ENCODE results near the gene CLDN14. TPM values are rescaled to one million over a fixed set of nuclear protein-coding genes. Genes with fewer than 3 reads are reported as not detected.

Gene CLDN14
- total RNA-seq, result not detected
- not detected for polyA plus RNA-seq

- DNase-seq, result no peak
- POLR2A ChIA-PET (ENCODE audit: partially characterized antibody), result no interaction called here
- Histone ChIP-seq H3K27me3 (ENCODE audit: insufficient read depth, low read length) (peaks cover 4% of the 10 kb centered on the region), H3K9me3 (ENCODE audit: control insufficient read depth in 1 of 2, low read length in 2 of 2) (no peaks in the 10 kb centered on the region), H3K4me3 (ENCODE audit: low read length in 2 of 2) (no peak within 1 kb of the TSS), H3K36me3 (ENCODE audit: insufficient read depth, low read length) (no peaks in the 10 kb centered on the region), H3K4me1 (ENCODE audit: insufficient read depth, low read length) (no peaks in the 10 kb centered on the region), H3K27ac (ENCODE audit: low read depth, low read length) (no peak within 1 kb of the TSS)
- Mint-ChIP-seq H3K4me1 (no peaks in the 10 kb centered on the region), H3K36me3 (no peaks in the 10 kb centered on the region), H3K27me3 (peaks cover 0 to 8% of the 10 kb centered on the region in 2 donors), H3K27ac (peak within 1 kb of the TSS in 1 of 7 donors; percentile 81), H3K4me3 (no peak within 1 kb of the TSS), H3K9me3 (no peaks in the 10 kb centered on the region)
- intact Hi-C loops (cut with micrococcal nuclease), result no loop called here
- CTCF ChIA-PET (ENCODE audit: partially characterized antibody), result no interaction called here
Measured at GRCh38 chr21:36479415-36480402, at the start of gene CLDN14. Gene CLDN14 (minus strand): TSS chr21:36480122. CDS start chr21:36461695, 18,427 bp downstream.

- intact Hi-C loops (cut with micrococcal nuclease), result no loop called here
- H3K9me3 ChIP-seq (ENCODE audit: control insufficient read depth in 1 of 2, low read length in 2 of 2), result no peaks in the 10 kb centered on the region
- DNase-seq, result no peak
- H3K9me3 Mint-ChIP-seq, result no peaks in the 10 kb centered on the region
- H3K27me3 Mint-ChIP-seq, result peaks cover 7 to 12% of the 10 kb centered on the region in 2 donors
- H3K4me1 Mint-ChIP-seq, result no peaks in the 10 kb centered on the region
- H3K27me3 ChIP-seq (ENCODE audit: insufficient read depth, low read length), result peaks cover 4% of the 10 kb centered on the region
- no peak overlapping the region for H3K27ac ChIP-seq (ENCODE audit: low read depth, low read length)
- no peaks in the 10 kb centered on the region for H3K4me1 ChIP-seq (ENCODE audit: insufficient read depth, low read length)
- H3K4me3 ChIP-seq (ENCODE audit: low read length in 2 of 2), result no peak overlapping the region
- no peak overlapping the region for H3K27ac Mint-ChIP-seq
- H3K36me3 ChIP-seq (ENCODE audit: insufficient read depth, low read length), result no peaks in the 10 kb centered on the region
- H3K4me3 Mint-ChIP-seq, result no peak overlapping the region
- H3K36me3 Mint-ChIP-seq, result no peaks in the 10 kb centered on the region
- ChIA-PET CTCF (ENCODE audit: partially characterized antibody) (interaction anchor here (1.4 kb wide), 1 partner anchor 8 kb away, joined by 3 read pairs; no protein-coding TSS in a partner anchor), POLR2A (ENCODE audit: partially characterized antibody) (no interaction called here)
Measured at GRCh38 chr21:36528716-36529115, 48.8 kb upstream of the CLDN14 start.

- Histone ChIP-seq H3K36me3 (ENCODE audit: insufficient read depth, low read length) (no peaks in the 10 kb centered on the region), H3K27ac (ENCODE audit: low read depth, low read length) (no peak overlapping the region), H3K4me1 (ENCODE audit: insufficient read depth, low read length) (no peaks in the 10 kb centered on the region), H3K9me3 (ENCODE audit: control insufficient read depth in 1 of 2, low read length in 2 of 2) (no peaks in the 10 kb centered on the region), H3K27me3 (ENCODE audit: insufficient read depth, low read length) (no peaks in the 10 kb centered on the region), H3K4me3 (ENCODE audit: low read length in 2 of 2) (no peak overlapping the region)
- Mint-ChIP-seq H3K4me1 (no peaks in the 10 kb centered on the region), H3K27ac (no peak overlapping the region), H3K36me3 (no peaks in the 10 kb centered on the region), H3K4me3 (no peak overlapping the region), H3K9me3 (peaks cover 0 to under 1% (median 0%) of the 10 kb centered on the region in 8 donors), H3K27me3 (peaks cover 7 to 12% of the 10 kb centered on the region in 2 donors)
- CTCF ChIA-PET (ENCODE audit: partially characterized antibody), result no interaction called here
- DNase-seq, result no peak
- intact Hi-C loops (cut with micrococcal nuclease), result no loop called here
- POLR2A ChIA-PET (ENCODE audit: partially characterized antibody), result no interaction called here
Measured at GRCh38 chr21:36527317-36527716, 47.4 kb upstream of the CLDN14 start.

- POLR2A ChIA-PET (ENCODE audit: partially characterized antibody), result no interaction called here
- Mint-ChIP-seq H3K36me3 (no peaks in the 10 kb centered on the region), H3K27me3 (peaks cover 7 to 12% of the 10 kb centered on the region in 2 donors), H3K4me1 (no peaks in the 10 kb centered on the region), H3K9me3 (peaks cover 0 to 5% (median 0%) of the 10 kb centered on the region in 8 donors), H3K4me3 (no peak overlapping the region), H3K27ac (no peak overlapping the region)
- CTCF ChIA-PET (ENCODE audit: partially characterized antibody), result no interaction called here
- intact Hi-C loops (cut with micrococcal nuclease), result no loop called here
- Histone ChIP-seq H3K27me3 (ENCODE audit: insufficient read depth, low read length) (no peaks in the 10 kb centered on the region), H3K4me1 (ENCODE audit: insufficient read depth, low read length) (no peaks in the 10 kb centered on the region), H3K4me3 (ENCODE audit: low read length in 2 of 2) (no peak overlapping the region), H3K36me3 (ENCODE audit: insufficient read depth, low read length) (no peaks in the 10 kb centered on the region), H3K27ac (ENCODE audit: low read depth, low read length) (no peak overlapping the region), H3K9me3 (ENCODE audit: control insufficient read depth in 1 of 2, low read length in 2 of 2) (no peaks in the 10 kb centered on the region)
- DNase-seq, result no peak
Measured at GRCh38 chr21:36526104-36526503, 46.2 kb upstream of the CLDN14 start.

- intact Hi-C loops (cut with micrococcal nuclease), result no loop called here
Measured at GRCh38 chr21:36524477-36524876, 44.6 kb upstream of the CLDN14 start.

GRCh38 chr21:36522219-36522808, 42.4 kb upstream of the CLDN14 start:
- no peaks in the 10 kb centered on the region for H3K36me3 ChIP-seq (ENCODE audit: insufficient read depth, low read length)
- peaks cover 6 to 8% of the 10 kb centered on the region in 2 donors for H3K27me3 Mint-ChIP-seq
- H3K9me3 Mint-ChIP-seq, result peaks cover 0 to 12% (median 8%) of the 10 kb centered on the region in 8 donors
- DNase-seq, result no peak
- H3K27me3 ChIP-seq (ENCODE audit: insufficient read depth, low read length), result no peaks in the 10 kb centered on the region
- H3K4me1 Mint-ChIP-seq, result no peaks in the 10 kb centered on the region
- intact Hi-C loops (cut with micrococcal nuclease), result no loop called here
- no peak overlapping the region for H3K27ac ChIP-seq (ENCODE audit: low read depth, low read length)
- H3K4me3 ChIP-seq (ENCODE audit: low read length in 2 of 2), result no peak overlapping the region
- CTCF ChIA-PET (ENCODE audit: partially characterized antibody), result no interaction called here
- no peaks in the 10 kb centered on the region for H3K9me3 ChIP-seq (ENCODE audit: control insufficient read depth in 1 of 2, low read length in 2 of 2)
- no peak overlapping the region for H3K27ac Mint-ChIP-seq
- POLR2A ChIA-PET (ENCODE audit: partially characterized antibody), result no interaction called here
- no peaks in the 10 kb centered on the region for H3K36me3 Mint-ChIP-seq
- no peak overlapping the region for H3K4me3 Mint-ChIP-seq
- H3K4me1 ChIP-seq (ENCODE audit: insufficient read depth, low read length), result no peaks in the 10 kb centered on the region

More at GRCh38 chr21:36524477-36524876, 44.6 kb upstream of the CLDN14 start:
- peaks cover 0 to 12% (median 8%) of the 10 kb centered on the region in 8 donors for H3K9me3 Mint-ChIP-seq
- H3K27me3 Mint-ChIP-seq, result peaks cover 3 to 9% of the 10 kb centered on the region in 2 donors
- Histone ChIP-seq H3K27me3 (ENCODE audit: insufficient read depth, low read length) (no peaks in the 10 kb centered on the region), H3K4me1 (ENCODE audit: insufficient read depth, low read length) (no peaks in the 10 kb centered on the region), H3K9me3 (ENCODE audit: control insufficient read depth in 1 of 2, low read length in 2 of 2) (no peaks in the 10 kb centered on the region), H3K27ac (ENCODE audit: low read depth, low read length) (no peak overlapping the region), H3K4me3 (ENCODE audit: low read length in 2 of 2) (no peak overlapping the region), H3K36me3 (ENCODE audit: insufficient read depth, low read length) (no peaks in the 10 kb centered on the region)
- no peaks in the 10 kb centered on the region for H3K36me3 Mint-ChIP-seq
- H3K4me3 Mint-ChIP-seq, result no peak overlapping the region
- H3K4me1 Mint-ChIP-seq, result no peaks in the 10 kb centered on the region
- H3K27ac Mint-ChIP-seq, result no peak overlapping the region
- CTCF ChIA-PET (ENCODE audit: partially characterized antibody), result no interaction called here
- POLR2A ChIA-PET (ENCODE audit: partially characterized antibody), result no interaction called here
- no peak for DNase-seq

- ChIA-PET CTCF (ENCODE audit: partially characterized antibody) (no interaction called here), POLR2A (ENCODE audit: partially characterized antibody) (no interaction called here)
- H3K36me3 Mint-ChIP-seq, result no peaks in the 10 kb centered on the region
- no peaks in the 10 kb centered on the region for H3K36me3 ChIP-seq (ENCODE audit: insufficient read depth, low read length)
- peaks cover 0 to 12% (median 8%) of the 10 kb centered on the region in 8 donors for H3K9me3 Mint-ChIP-seq
- H3K4me1 Mint-ChIP-seq, result no peaks in the 10 kb centered on the region
- H3K27ac ChIP-seq (ENCODE audit: low read depth, low read length), result no peak overlapping the region
- no peaks in the 10 kb centered on the region for H3K9me3 ChIP-seq (ENCODE audit: control insufficient read depth in 1 of 2, low read length in 2 of 2)
- intact Hi-C loops (cut with micrococcal nuclease), result no loop called here
- H3K27me3 Mint-ChIP-seq, result peaks cover 3 to 15% of the 10 kb centered on the region in 2 donors
- H3K27ac Mint-ChIP-seq, result no peak overlapping the region
- H3K4me3 Mint-ChIP-seq, result no peak overlapping the region
- no peaks in the 10 kb centered on the region for H3K27me3 ChIP-seq (ENCODE audit: insufficient read depth, low read length)
- no peak for DNase-seq
- H3K4me3 ChIP-seq (ENCODE audit: low read length in 2 of 2), result no peak overlapping the region
- H3K4me1 ChIP-seq (ENCODE audit: insufficient read depth, low read length), result no peaks in the 10 kb centered on the region
Measured at GRCh38 chr21:36518883-36519492, 39.1 kb upstream of the CLDN14 start.
